ENCODE measurements around the gene HOXB4. TPM values are rescaled to one million over a fixed set of nuclear protein-coding genes. Genes with fewer than 3 reads are reported as not detected.

The HOXB4 gene
- polyA plus RNA-seq, 3 donors from 2014 or later, result 0.14 to 0.53 TPM; not detected in 1

DNA sequence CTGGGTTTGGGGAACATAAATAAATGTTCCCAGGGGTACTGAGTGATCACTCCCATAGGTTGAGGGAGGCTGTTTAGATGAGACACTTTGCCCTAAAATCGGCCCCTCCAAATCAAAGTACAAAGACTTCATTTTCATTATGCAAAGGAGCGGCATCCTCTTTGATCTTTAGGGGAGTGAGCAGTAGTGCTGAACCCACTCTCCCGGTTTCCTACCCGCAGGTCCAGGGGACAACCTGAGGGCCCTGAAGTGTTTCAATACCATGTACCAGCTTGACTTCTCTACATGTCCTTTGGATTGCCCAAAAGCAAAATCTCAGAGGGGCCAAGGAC, 23.0 kb upstream of the HOXB4 start:
- H3K4me3 Mint-ChIP-seq, result no peak overlapping the region
- peaks cover 35% of the 10 kb centered on the region in 2 donors for H3K4me1 Mint-ChIP-seq
- no peaks in the 10 kb centered on the region for H3K9me3 Mint-ChIP-seq
- DNase-seq, result no peak
- H3K27me3 Mint-ChIP-seq (ENCODE audit: low read depth in 3 of 3), result peaks cover 38 to 69% (median 68%) of the 10 kb centered on the region in 3 donors
- H3K36me3 Mint-ChIP-seq, result peaks cover 0 to 3% (median 3%) of the 10 kb centered on the region in 3 donors
- no peak overlapping the region for H3K27ac Mint-ChIP-seq

DNA sequence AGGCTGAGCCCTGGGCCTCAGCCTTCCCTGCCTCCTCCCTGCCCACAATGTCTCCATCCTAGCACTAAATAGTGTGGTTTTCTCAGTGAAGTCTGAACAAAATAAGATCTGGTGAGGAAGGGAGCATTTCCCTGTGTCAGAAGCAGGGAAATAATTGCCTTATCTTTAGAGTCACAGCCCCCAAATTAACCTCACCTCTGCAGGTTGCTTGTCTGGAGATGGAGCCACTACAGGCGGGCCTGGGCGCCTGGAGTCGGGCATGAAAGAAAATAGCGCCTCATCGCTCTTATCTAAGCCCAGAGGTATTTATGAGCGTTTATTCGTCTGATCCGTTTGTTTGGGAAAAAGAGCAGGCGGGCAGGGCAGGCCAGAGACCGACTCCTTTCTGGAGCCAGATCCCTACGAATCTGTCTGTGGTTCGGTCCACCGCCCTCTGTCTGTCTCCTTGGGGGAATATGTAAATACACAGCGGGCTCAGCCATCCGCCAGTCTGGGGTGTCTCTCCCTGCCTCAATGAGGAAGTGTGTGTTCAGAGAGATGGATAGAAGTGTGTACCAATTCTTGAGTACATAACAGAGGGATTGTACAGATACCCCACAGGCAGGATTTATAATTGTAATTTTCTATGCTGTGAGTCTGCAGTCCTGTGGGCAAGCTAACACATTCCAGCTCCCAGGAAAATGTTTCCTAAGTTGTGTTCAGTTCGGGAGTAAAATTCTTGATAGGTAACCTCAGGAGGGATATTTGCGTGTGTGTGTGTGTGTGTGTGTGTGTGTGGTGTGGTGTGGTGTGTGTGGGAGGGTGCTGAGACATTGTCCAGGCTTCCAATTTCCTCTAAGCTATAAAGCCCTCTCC, 22.3 kb upstream of the HOXB4 start:
- H3K27ac Mint-ChIP-seq, result no peak overlapping the region

DNA sequence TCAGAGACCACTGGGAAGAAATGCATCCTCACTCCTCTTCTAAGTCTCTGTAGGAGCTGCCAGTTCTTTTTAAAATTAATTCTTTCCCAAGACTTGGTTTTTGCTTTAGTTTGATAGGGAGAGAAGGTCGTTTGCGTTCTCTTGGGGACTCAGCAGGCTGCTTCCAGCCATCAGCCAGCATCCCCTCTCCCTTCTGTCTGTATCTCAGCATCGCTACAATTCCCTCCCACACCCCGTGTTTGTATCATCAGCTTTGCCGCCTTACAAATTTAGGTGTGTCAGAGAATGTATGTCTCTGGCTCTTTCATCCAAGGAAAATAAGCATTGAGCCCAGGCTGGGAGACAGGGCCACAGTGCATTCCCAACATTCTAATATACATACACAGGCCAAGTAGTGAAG, 21.2 kb upstream of the HOXB4 start:
- Mint-ChIP-seq H3K27ac (no peak overlapping the region), H3K27me3 (ENCODE audit: low read depth in 3 of 3) (peaks cover 48 to 63% (median 63%) of the 10 kb centered on the region in 3 donors), H3K9me3 (no peaks in the 10 kb centered on the region), H3K4me1 (peaks cover 33 to 44% of the 10 kb centered on the region in 2 donors), H3K4me3 (peak overlapping the region in 2 of 5 donors; percentile 86 to 91), H3K36me3 (peaks cover 0 to 3% (median 3%) of the 10 kb centered on the region in 3 donors)
- DNase-seq, result no peak

More for the DNA sequence above, 22.3 kb upstream of the HOXB4 start:
- DNase-seq, result no peak
- H3K4me1 Mint-ChIP-seq, result peaks cover 35 to 42% of the 10 kb centered on the region in 2 donors
- peaks cover 44 to 70% (median 65%) of the 10 kb centered on the region in 3 donors for H3K27me3 Mint-ChIP-seq (ENCODE audit: low read depth in 3 of 3)
- peaks cover 0 to 3% (median 3%) of the 10 kb centered on the region in 3 donors for H3K36me3 Mint-ChIP-seq
- H3K4me3 Mint-ChIP-seq, result peak overlapping the region in 1 of 5 donors; percentile 30
- H3K9me3 Mint-ChIP-seq, result no peaks in the 10 kb centered on the region

DNA sequence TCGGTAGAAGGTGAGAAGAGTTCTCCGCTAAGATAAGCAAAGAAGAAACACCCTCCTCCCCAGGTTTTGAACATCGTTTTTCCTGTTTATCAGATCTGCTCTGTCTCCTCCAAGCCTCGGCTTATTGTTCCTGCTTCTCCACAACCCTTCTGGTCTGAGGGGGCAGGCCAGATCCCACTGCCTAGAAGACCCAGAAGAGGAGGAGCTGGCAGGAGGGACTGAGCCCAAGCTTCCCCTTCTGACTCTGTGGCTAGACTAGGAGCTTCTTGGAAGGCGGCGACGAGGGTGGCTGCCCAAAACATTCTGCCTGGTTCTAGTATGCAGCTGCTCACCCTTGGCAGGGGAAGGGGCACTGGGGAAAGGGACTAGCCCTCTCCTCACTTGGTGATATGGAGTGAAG, 20.6 kb upstream of the HOXB4 start:
- no peak overlapping the region for H3K27ac Mint-ChIP-seq
- H3K9me3 Mint-ChIP-seq, result no peaks in the 10 kb centered on the region
- H3K27me3 Mint-ChIP-seq (ENCODE audit: low read depth in 3 of 3), result peaks cover 47 to 67% (median 60%) of the 10 kb centered on the region in 3 donors
- peaks cover 34 to 48% of the 10 kb centered on the region in 2 donors for H3K4me1 Mint-ChIP-seq
- peak overlapping the region; percentile 82 to 91 (median 86) for H3K4me3 Mint-ChIP-seq
- DNase-seq, result no peak
- H3K36me3 Mint-ChIP-seq, result peaks cover 0 to 3% (median 3%) of the 10 kb centered on the region in 3 donors

DNA sequence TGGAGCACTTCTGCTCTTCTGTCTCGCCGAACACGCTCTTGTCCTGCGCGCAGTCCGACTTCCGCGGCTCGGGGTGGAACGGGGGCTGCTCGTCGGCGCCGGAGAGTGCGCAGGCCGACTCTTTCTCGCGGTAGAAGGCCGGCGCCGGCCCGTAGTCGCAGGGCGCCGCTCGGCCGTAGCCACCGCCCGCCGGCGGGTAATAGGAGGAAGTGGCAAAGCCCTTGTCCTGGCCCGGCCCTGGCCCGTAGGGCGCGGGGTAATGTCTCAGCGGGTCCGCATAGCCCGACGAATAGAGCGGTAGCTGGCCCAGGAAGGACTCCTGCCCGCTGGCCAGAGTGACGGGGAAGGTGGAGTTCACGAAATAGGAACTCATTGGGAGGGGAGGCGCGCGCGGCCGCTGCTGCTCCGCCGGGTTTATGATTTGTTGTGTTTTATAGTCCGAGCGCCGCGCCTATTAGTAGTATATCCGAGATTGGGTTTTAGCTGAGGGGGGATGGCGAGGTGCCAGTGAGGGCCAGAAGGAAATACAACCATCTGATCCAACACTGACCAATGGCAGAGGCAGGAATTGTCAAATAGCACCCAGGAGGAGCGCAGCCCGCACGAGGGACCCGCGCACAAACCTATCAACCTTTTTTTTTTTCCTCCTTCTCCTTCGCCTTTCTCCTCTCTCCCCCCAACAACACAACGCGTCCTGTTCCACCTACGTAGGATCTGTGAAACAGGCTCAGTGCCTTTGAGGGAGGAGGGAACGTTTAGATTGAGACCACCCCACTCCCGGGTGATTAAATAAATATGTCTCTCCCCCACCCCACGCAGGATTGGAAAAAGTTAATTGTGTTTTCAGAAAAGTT, 19.9 kb upstream of the HOXB4 start:
- H3K4me3 Mint-ChIP-seq, result peak overlapping the region; percentile 82 to 91 (median 86)
- peaks cover 45 to 70% (median 57%) of the 10 kb centered on the region in 3 donors for H3K27me3 Mint-ChIP-seq (ENCODE audit: low read depth in 3 of 3)
- H3K27ac Mint-ChIP-seq, result peak overlapping the region in 3 of 6 donors; percentile 35 to 78 (median 41)
- peaks cover 0 to 3% (median 3%) of the 10 kb centered on the region in 3 donors for H3K36me3 Mint-ChIP-seq
- H3K4me1 Mint-ChIP-seq, result peaks cover 41 to 55% of the 10 kb centered on the region in 2 donors
- peak; percentile 43 to 53 (median 45) for DNase-seq
- H3K9me3 Mint-ChIP-seq, result no peaks in the 10 kb centered on the region

DNA sequence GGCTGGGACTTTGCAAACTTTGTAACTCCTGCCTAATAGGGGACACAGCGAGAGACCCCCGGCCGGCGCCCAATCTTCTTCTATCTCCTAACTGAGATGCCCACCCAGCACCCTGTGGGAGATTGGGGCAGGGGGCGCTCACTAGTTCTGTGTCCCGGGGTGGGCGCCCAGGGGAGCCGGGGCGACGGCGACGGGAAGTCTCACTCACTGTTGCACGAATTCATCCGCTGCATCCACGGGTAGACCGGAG, 19.3 kb upstream of the HOXB4 start:
- no peaks in the 10 kb centered on the region for H3K9me3 Mint-ChIP-seq
- H3K27ac Mint-ChIP-seq, result peak overlapping the region in 2 of 6 donors; percentile 35 to 41
- peaks cover 45 to 59% of the 10 kb centered on the region in 2 donors for H3K4me1 Mint-ChIP-seq
- peaks cover 42 to 70% (median 58%) of the 10 kb centered on the region in 3 donors for H3K27me3 Mint-ChIP-seq (ENCODE audit: low read depth in 3 of 3)
- peak overlapping the region; percentile 82 to 91 (median 86) for H3K4me3 Mint-ChIP-seq
- no peak for DNase-seq
- peaks cover 0 to 3% (median 3%) of the 10 kb centered on the region in 3 donors for H3K36me3 Mint-ChIP-seq

DNA sequence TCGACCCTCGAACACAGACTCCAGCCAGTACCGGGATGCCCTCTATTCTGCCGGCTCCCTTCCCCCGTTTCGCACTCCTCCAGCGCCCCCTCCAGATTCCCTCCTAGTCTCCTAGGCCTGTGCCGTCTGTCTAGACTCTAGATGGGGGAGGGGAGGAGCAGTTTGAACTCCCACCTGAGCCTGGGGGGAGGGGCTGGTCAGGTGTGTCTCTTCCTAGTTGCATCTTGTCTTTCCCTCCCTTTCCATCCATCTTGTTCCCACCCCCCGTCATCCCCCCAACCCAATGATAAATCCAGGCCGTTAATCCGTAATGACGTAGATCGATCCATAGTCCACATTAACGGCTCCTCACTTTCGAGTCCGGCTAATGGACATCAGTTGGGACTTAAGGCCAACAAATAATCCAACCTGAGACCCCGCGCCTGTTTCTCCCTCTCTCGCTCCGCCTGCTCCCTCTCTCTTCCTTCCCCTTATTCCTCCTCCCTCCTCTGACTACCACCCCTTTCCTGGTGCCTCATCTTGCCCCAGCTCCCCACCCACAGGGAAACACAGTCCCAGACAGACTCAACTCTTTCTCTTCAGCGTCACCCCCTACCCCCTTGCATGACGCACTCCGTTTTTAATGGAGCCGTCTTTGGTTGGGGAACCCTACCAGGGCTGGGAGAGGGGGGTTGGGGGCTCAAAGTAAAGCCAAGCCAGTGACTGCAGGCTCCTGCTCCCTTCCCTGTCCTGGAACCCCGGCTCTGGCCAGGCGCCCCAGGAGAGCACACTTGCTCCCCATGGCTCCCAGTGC, 18.8 kb upstream of the HOXB4 start:
- no peak for DNase-seq
- Mint-ChIP-seq H3K27me3 (ENCODE audit: low read depth in 3 of 3) (peaks cover 46 to 67% (median 55%) of the 10 kb centered on the region in 3 donors), H3K27ac (peak overlapping the region in 1 of 6 donors; percentile 35), H3K36me3 (peaks cover 0 to 3% (median 3%) of the 10 kb centered on the region in 3 donors), H3K4me1 (peaks cover 43 to 57% of the 10 kb centered on the region in 2 donors), H3K9me3 (no peaks in the 10 kb centered on the region), H3K4me3 (peak overlapping the region; percentile 82 to 91 (median 86))

DNA sequence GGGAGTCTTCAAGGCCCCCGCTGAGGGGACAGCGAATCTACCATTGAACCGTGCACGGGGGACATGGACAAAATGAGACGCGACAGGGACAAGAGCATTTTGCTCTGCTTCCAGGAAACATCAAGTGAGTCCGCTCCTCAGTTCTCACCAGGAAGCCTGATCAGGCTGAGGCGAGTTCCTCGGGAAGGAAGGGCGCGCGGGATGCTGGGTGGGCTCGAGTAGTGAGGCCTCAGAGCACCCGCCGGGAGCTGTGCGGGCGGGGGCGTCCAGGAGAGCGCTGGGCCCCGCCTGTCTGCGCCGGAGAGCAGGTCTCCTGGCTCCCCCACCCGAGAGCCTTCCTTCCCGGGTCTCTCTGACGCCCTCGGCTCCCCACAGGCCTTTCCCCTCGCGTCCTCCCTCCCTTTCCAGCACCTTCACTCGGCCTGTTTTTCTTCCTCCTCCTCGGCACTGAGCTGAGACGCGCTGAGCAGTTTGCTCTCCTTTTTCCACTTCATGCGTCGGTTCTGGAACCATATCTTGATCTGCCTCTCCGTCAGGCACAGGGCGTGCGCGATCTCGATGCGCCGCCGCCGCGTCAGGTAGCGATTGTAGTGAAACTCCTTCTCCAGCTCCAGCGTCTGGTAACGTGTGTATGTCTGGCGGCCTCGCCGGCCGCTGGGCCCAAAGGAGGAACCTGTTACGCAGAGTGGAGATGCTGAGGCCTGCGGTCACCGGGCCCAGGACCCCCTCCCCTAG, 18.0 kb upstream of the HOXB4 start:
- Mint-ChIP-seq H3K27ac (peak overlapping the region in 1 of 6 donors; percentile 22), H3K27me3 (ENCODE audit: low read depth in 3 of 3) (peaks cover 50 to 69% (median 54%) of the 10 kb centered on the region in 3 donors), H3K36me3 (peaks cover 0 to 3% (median 3%) of the 10 kb centered on the region in 3 donors), H3K4me1 (peaks cover 42 to 59% of the 10 kb centered on the region in 2 donors), H3K9me3 (no peaks in the 10 kb centered on the region), H3K4me3 (peak overlapping the region; percentile 63 to 91 (median 82))
- DNase-seq, result no peak

DNA sequence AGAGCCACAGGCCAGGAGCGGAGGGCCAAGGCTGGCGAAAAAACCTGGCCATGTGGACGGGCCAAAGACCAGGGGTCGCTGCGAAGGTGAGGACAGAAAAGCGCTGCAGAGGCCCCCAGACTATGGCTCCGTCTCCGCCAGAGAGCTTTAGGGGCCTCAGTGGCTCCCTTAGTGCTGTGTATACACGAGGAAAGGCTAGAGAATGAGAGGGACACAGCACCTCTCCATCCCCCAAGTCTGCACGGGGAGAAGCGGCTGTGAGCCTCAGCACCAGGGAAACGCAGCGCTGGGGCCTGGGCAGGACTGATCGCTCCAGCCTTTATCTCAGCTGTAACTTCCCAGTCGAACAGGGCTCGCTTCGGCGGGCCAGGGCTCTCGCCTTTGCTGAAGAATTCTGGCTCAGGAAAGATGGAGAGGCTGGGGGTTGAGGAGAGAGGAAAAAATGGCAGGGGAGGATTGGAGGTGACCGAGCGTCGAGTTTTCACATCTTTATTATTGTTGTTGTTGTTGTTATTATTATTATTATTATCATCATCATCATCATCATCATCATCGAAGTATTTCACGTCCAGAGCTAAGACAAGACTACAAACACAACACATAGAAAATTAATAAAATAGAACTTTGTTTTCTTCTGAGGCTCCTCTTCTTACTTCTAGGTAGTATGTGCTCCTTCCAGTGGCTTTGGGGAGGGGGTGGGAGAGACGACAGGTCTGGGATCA, 17.3 kb upstream of the HOXB4 start:
- Mint-ChIP-seq H3K36me3 (peaks cover 0 to 3% (median 3%) of the 10 kb centered on the region in 3 donors), H3K4me1 (peaks cover 42 to 61% of the 10 kb centered on the region in 2 donors), H3K4me3 (peak overlapping the region in 3 of 5 donors; percentile 7 to 47 (median 42)), H3K27me3 (ENCODE audit: low read depth in 3 of 3) (peaks cover 48 to 64% (median 51%) of the 10 kb centered on the region in 3 donors), H3K9me3 (no peaks in the 10 kb centered on the region), H3K27ac (no peak overlapping the region)
- DNase-seq, result no peak

DNA sequence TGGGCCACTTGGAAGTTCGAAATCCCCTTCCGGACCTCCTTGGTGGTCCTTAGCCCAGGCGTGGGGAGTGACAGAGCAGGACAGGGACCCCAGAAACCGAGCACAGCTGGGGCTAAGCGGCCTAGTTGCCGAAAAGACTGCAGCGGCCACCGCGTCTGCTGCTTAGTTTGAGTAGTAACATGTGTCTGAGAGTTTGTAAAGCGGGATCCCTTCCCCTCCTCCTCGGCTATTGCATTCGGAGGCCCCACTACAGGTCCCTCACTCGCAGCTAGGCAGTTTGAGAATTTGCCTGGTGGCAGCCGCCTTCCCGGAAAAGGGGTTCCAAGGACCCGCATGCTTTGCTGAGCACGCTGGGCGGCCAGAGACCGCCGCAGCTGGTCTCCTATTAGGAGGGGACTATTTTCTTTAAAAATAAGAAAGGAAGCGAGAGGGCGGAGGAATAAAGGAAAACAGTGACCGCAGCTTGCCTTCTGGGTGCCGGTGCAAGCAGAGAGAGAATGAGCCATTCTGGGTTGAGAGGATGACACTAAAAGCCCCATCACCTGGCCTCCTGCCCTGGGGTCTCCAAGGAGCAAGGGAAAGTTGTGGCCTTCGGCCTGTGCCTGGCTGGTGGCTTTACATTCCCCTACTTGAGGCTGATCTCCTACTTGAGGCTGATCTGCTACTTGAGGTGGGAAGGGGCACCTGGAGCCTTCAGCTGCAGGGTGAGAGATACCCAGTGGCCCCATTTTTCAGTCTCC, 16.6 kb upstream of the HOXB4 start:
- H3K36me3 Mint-ChIP-seq, result peaks cover 0 to 3% (median 3%) of the 10 kb centered on the region in 3 donors
- peaks cover 43 to 67% (median 44%) of the 10 kb centered on the region in 3 donors for H3K27me3 Mint-ChIP-seq (ENCODE audit: low read depth in 3 of 3)
- peak overlapping the region in 1 of 5 donors; percentile 42 for H3K4me3 Mint-ChIP-seq
- no peak for DNase-seq
- H3K27ac Mint-ChIP-seq, result no peak overlapping the region
- H3K4me1 Mint-ChIP-seq, result peaks cover 42 to 61% of the 10 kb centered on the region in 2 donors
- H3K9me3 Mint-ChIP-seq, result no peaks in the 10 kb centered on the region

DNA sequence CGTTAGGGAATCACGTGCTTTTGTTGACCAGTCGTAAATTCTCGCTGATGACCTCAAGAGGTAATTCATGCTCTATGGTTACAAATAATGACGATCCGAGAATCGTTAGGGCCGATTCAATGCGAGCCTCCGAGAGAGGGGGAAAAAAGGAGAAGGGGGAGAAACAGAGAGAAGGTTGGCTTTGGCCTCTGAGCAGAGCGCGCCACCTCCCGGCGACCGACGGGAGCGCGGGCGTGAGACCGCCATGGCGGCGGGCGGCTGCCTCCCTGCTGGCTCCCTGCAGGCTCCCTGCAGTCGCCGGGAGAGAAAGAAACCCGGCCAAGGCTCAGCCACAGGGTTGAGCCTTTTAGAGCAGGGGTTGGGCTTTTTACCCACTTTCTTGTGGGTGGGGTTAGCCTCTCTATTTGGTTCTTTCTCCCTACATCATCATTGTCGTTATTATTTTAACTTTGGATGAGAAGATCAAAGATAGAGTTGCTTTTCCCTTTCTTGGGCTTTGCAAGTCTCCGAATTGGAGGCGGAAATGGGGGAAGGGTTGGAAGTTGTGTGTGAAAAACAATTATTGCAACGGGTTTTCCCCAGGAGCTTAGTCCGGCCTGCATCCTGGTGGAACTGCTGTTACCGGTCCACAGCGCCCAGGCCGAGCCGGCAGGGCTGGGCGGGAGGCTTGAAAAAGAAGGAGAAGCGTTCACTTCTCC, 15.8 kb upstream of the HOXB4 start:
- Mint-ChIP-seq H3K27ac (no peak overlapping the region), H3K4me1 (peaks cover 42 to 59% of the 10 kb centered on the region in 2 donors), H3K9me3 (no peaks in the 10 kb centered on the region), H3K36me3 (peaks cover 0 to 3% (median 3%) of the 10 kb centered on the region in 3 donors), H3K4me3 (peak overlapping the region; percentile 78 to 88 (median 83)), H3K27me3 (ENCODE audit: low read depth in 3 of 3) (peaks cover 38 to 65% (median 43%) of the 10 kb centered on the region in 3 donors)
- peak; percentile 74 to 80 (median 78) for DNase-seq

All from immature natural killer cell (primary cell).